Measurements from ENCODE around the gene FOXP1. TPM values are rescaled to one million over a fixed set of nuclear protein-coding genes. Genes with fewer than 3 reads are reported as not detected.

The FOXP1 gene
- total and polyA plus RNA-seq, 8 donors: 12.3 to 215 (median 117) TPM

GRCh38 chr3:71545330-71545729 is 38.2 kb downstream of the FOXP1 start:
- DNase-seq: no peak
- H3K4me3 ChIP-seq: no peak overlapping the region
- H3K9me3 ChIP-seq: no peaks in the 10 kb centered on the region
- H3K27me3 ChIP-seq: no peaks in the 10 kb centered on the region
- TF ChIP-seq CTCF (IDR thresholded peaks at IDR 0.05): no peak
- no peak for TF ChIP-seq POLR2A (IDR thresholded peaks at IDR 0.05)
- no peak for TF ChIP-seq POLR2AphosphoS5 (IDR thresholded peaks at IDR 0.05)
- TF ChIP-seq EP300 (IDR thresholded peaks at IDR 0.05): no peak
- intact Hi-C loops (cut with DNase I; ENCODE audit: low total_unique reads): no loop called here
- H3K27ac ChIP-seq: no peak overlapping the region
- 81 to 86% (median 82%) methylated on average over 2 of the region's 2 CpGs for WGBS, 5 donors
- H3K36me3 ChIP-seq: no peaks in the 10 kb centered on the region
- H3K4me1 ChIP-seq: peaks cover 14 to 76% (median 29%) of the 10 kb centered on the region in 4 donors

- no peak for DNase-seq
- H3K36me3 ChIP-seq: no peaks in the 10 kb centered on the region
- intact Hi-C loops (cut with DNase I; ENCODE audit: low total_unique reads): no loop called here
- H3K27ac ChIP-seq: peak overlapping the region in 3 of 5 donors; percentile 12 to 71 (median 71)
- WGBS, 5 donors: 63 to 97% (median 85%) methylated on average over 2 to 3 of the region's 3 CpGs
- no peak overlapping the region for H3K4me3 ChIP-seq
- TF ChIP-seq POLR2A (IDR thresholded peaks at IDR 0.05): no peak
- no peak for TF ChIP-seq POLR2AphosphoS5 (IDR thresholded peaks at IDR 0.05)
- no peak for TF ChIP-seq EP300 (IDR thresholded peaks at IDR 0.05)
- no peak for TF ChIP-seq CTCF (IDR thresholded peaks at IDR 0.05)
- no peaks in the 10 kb centered on the region for H3K9me3 ChIP-seq
- no peaks in the 10 kb centered on the region for H3K27me3 ChIP-seq
- H3K4me1 ChIP-seq: peaks cover 14 to 66% (median 29%) of the 10 kb centered on the region in 4 donors
These were observed 40.0 kb downstream of the FOXP1 start for GRCh38 chr3:71543371-71544016.

- Histone ChIP-seq H3K36me3 (no peaks in the 10 kb centered on the region), H3K4me1 (peaks cover 14 to 62% (median 29%) of the 10 kb centered on the region in 4 donors), H3K9me3 (no peaks in the 10 kb centered on the region), H3K27ac (peak overlapping the region in 3 of 5 donors; percentile 12 to 71 (median 71)), H3K27me3 (no peaks in the 10 kb centered on the region), H3K4me3 (peak overlapping the region; percentile 4 to 18 (median 8))
- intact Hi-C loops (cut with DNase I; ENCODE audit: low total_unique reads): no loop called here
- no peak for TF ChIP-seq CTCF (IDR thresholded peaks at IDR 0.05)
- TF ChIP-seq POLR2AphosphoS5 (IDR thresholded peaks at IDR 0.05): peak in 1 of 3 donors; percentile 41
- TF ChIP-seq POLR2A (IDR thresholded peaks at IDR 0.05): no peak
- no peak for TF ChIP-seq EP300 (IDR thresholded peaks at IDR 0.05)
- 45 to 80% (median 73%) methylated on average over 23 of the region's 23 CpGs for WGBS, 5 donors
- DNase-seq: peak; percentile 36 to 92
These were observed 40.8 kb downstream of the FOXP1 start for GRCh38 chr3:71542521-71543370.

GRCh38 chr3:71541313-71541712 is 42.2 kb downstream of the FOXP1 start:
- intact Hi-C loops (cut with DNase I; ENCODE audit: low total_unique reads): no loop called here
- Histone ChIP-seq H3K4me3 (no peak overlapping the region), H3K27ac (peak overlapping the region in 1 of 5 donors; percentile 35), H3K36me3 (no peaks in the 10 kb centered on the region), H3K9me3 (no peaks in the 10 kb centered on the region), H3K4me1 (peaks cover 14 to 63% (median 32%) of the 10 kb centered on the region in 4 donors), H3K27me3 (no peaks in the 10 kb centered on the region)
- TF ChIP-seq EP300 (IDR thresholded peaks at IDR 0.05) (no peak), POLR2A (IDR thresholded peaks at IDR 0.05) (no peak), POLR2AphosphoS5 (IDR thresholded peaks at IDR 0.05) (no peak), CTCF (IDR thresholded peaks at IDR 0.05) (no peak)
- 70 to 88% (median 87%) methylated on average over 3 of the region's 3 CpGs for WGBS, 5 donors
- DNase-seq: no peak
